Measurements from ENCODE around the gene IGLL5.

GRCh38 chr22:22866381-22867111 lies 21.1 kb upstream of the IGLL5 start:
- no peak for TF ChIP-seq EZH2 (optimal IDR thresholded peaks at IDR 0.05; ENCODE audit: low read depth, low read length)
- no peak for TF ChIP-seq CTCF (IDR thresholded peaks at IDR 0.05; ENCODE audit: low read length)
- no peak for TF ChIP-seq EZH2phosphoT487 (IDR thresholded peaks at IDR 0.05; ENCODE audit: low read length)
